Heart left ventricle (tissue), 16 donors: Measurements from ENCODE around the gene PHLPP1. TPM values are rescaled to one million over a fixed set of nuclear protein-coding genes. Genes with fewer than 3 reads are reported as not detected.
A peak's percentile ranks its signal among the peaks of the same experiment; 100 is the strongest.

Experiments
- ATAC-seq, 4 donors: fragments of 200-7000 bp; cut with Tn5 transposase; one replicate each; pipeline ENCODE4 v1.9.1; 2020 to 2022; ENCODE audit warnings: moderate library complexity in 4 of 4, mild to moderate bottlenecking in 3 of 4, moderate number of reproducible peaks in 1 of 4
- DNase-seq, 5 donors: peaks; one replicate each; pipeline ENCODE4 v3.0.0-alpha.2; 2020
- H3K27ac ChIP-seq, 12 donors: fragments of 200-600 bp; sonication (generic) in 4 of 12; one replicate each; pipeline versions ENCODE4 v1.5.0 to v1.8.0; 2016 to 2022; ENCODE audit warnings: mild to moderate bottlenecking in 2 of 12
- H3K27me3 ChIP-seq, 9 donors: fragments of 200-600 bp; sonication (generic) in 2 of 9; one replicate each; pipeline versions ENCODE4 v1.5.1 to v1.8.0; 2016 to 2022; ENCODE audit warnings: mild to moderate bottlenecking in 3 of 9
- H3K36me3 ChIP-seq, 9 donors: fragments of 200-600 bp; sonication (generic) in 2 of 9; one replicate each; pipeline versions ENCODE4 v1.5.0 to v1.8.0; 2018 to 2022; ENCODE audit warnings: mild to moderate bottlenecking in 2 of 9
- H3K4me1 ChIP-seq, 12 donors: fragments of 200-600 bp; sonication (generic) in 4 of 12; one replicate each; pipeline versions ENCODE4 v1.5.0 to v1.8.0; 2016 to 2022; ENCODE audit warnings: mild to moderate bottlenecking in 3 of 12
- H3K4me3 ChIP-seq, 12 donors: fragments of 200-600 bp; sonication (generic) in 4 of 12; one replicate each; pipeline versions ENCODE4 v1.5.0 to v1.8.0; 2017 to 2022; ENCODE audit warnings: mild to moderate bottlenecking in 9 of 12, moderate library complexity in 4 of 12
- H3K9me3 ChIP-seq, 12 donors: fragments of 200-600 bp; sonication (generic) in 4 of 12; one replicate each; pipeline versions ENCODE4 v1.5.0 to v1.8.0; 2016 to 2022; ENCODE audit warnings: mild to moderate bottlenecking in 1 of 12
- POLR2A ChIP-seq, 2 donors: fragments of 450-650 bp; IDR thresholded peaks; one replicate each; pipeline ENCODE4 v1.6.1; 2017; ENCODE audit warnings: antibody characterized with exemption in 2 of 2, mild to moderate bottlenecking in 2 of 2, moderate library complexity in 2 of 2
- WGBS, 4 donors: extraction: QIAGEN DNeasy Blood & Tissue Kit in 2 of 4; methylation state at CpG; one replicate each; pipeline versions ENCODE4 v1.1.5 to v1.1.7; 2013 to 2018; 5-methylcytosine and 5-hydroxymethylcytosine counted together
- intact Hi-C, 10 donors: fragments of 100-400 bp; cut with DNase I; formaldehyde crosslinking; loops; one replicate each; pipeline versions ENCODE4 v1.11.1 to v1.14.2; 2022
- polyA plus RNA-seq, 2 donors: library from polyadenylated mRNA; stranded (reverse); fragments of 200-250 nt; gene quantifications; one replicate each; pipeline ENCODE4 v1.2.3, GENCODE V29; 2013
- total RNA-seq, 9 donors: library from RNA; depleted of rRNA in 2 of 9; stranded (reverse); fragments of >200 nt in 2 of 9; fragmentation: NEBNext Ultra II Directional in 3 of 9; extraction: Animal tissue kit (Norgen Biotek cat#: 25700) in 3 of 9; gene quantifications; one replicate each; pipeline versions ENCODE4 v1.1.0 to v1.2.4, GENCODE V29; 2016 to 2023
- TF ChIP-seq, protein P1 (sequence below), 12 donors: fragments of 200-600 bp; sonication (generic) in 4 of 12; IDR thresholded peaks; one replicate each; pipeline versions ENCODE4 v1.5.0 to v1.8.0; 2018 to 2022; ENCODE audit warnings: antibody characterized with exemption in 12 of 12, mild to moderate bottlenecking in 5 of 12
- donor health status: ischemic (EF 13 %, LVEDD 7.1; RV severe dilation, severe dysfunction).
- donor health status: healthy with polysubstance abuse.
- donor health status: DM: no; HTN: yes; CAD: no.
- donor health status: DM: no; HTN: no; CAD: no.
- donor health status: ischemic (EF 25% LVEDD 6.9; RV normal size, moderate dysfunction).
- donor health status: ischemic (EF 25% LVEDD 5.7; RV mildly dilated, moderate dysfunction).
- donor health status: healthy.
- donor health status: DM: yes; HTN: yes; CAD: no.
- donor health status: ischemic (EF 35%, LVEDD 5.7; RV mildly dilated, moderate dysfunction).
- donor health status: nonischemic (EF 11% LVEDD 7.7; RV severe dilation, severe dysfunction).
- donor health status: DM: yes; HTN: yes; CAD: no.
- donor health status: PGD.
- donor health status: ischemic (EF 29% LVEDD 5.4; RV normal size, mild dysfunction).
- donor health status: nonischemic (EF 23%, LVEDD 6.1; RV moderate dilation, normal function).

The PHLPP1 gene
- total and polyA plus RNA-seq, 11 donors, result 1.7 to 11.1 (median 6.2) TPM

DNA sequence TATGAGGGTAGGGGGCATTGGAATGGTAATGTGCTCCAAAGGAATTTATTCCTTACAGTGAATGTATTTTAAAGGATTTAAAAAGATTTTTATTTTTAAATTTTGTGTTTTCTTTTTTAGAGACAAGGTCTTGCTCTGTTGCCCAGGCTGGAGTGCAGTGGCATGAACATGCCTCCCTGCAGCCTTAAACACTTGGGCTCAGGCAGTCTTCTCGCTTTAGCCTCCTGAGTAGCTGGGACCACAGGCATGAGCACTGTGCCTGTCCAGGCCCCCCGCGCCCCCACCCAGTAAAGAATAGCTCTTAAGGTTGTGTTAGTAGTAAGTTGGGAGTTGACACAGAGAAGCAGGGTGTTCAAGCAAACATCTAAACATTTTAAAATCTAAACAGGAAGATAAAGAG lies 36.6 kb downstream of the PHLPP1 start:
- Histone ChIP-seq H3K4me1 (peaks cover 0 to 28% (median 22%) of the 10 kb centered on the region in 12 donors), H3K27me3 (no peaks in the 10 kb centered on the region)
- 79 to 90% (median 88%) methylated on average over 3 of the region's 3 CpGs for WGBS, 4 donors

DNA sequence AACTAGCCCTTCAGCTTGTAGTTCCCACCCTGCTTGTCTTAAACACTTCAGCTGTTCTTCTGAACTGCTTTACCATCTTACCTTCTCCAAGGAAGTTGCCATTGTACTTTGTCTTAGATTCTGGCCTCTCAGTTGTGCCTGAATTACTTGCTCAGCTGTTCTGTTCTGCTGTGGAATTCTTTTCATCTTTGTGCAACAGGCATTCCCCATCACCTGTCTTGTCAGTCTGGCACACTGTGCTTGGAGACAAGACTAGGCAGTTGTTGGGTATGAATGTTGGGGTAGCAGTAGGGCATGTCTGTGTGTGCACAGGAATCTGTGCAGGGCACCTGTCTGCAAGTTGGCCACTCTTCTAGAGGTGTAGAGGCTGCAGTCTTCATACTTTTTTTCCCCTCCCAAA lies 38.7 kb downstream of the PHLPP1 start:
- ATAC-seq, result no peak
- no peak overlapping the region for H3K4me3 ChIP-seq
- no peaks in the 10 kb centered on the region for H3K27me3 ChIP-seq
- peaks cover 0 to 7% (median 0%) of the 10 kb centered on the region in 12 donors for H3K9me3 ChIP-seq
- H3K36me3 ChIP-seq, result no peaks in the 10 kb centered on the region
- intact Hi-C loops, result no loop called here
- peaks cover 0 to 34% (median 23%) of the 10 kb centered on the region in 12 donors for H3K4me1 ChIP-seq
- H3K27ac ChIP-seq, result no peak overlapping the region
- TF ChIP-seq, protein P1, sequence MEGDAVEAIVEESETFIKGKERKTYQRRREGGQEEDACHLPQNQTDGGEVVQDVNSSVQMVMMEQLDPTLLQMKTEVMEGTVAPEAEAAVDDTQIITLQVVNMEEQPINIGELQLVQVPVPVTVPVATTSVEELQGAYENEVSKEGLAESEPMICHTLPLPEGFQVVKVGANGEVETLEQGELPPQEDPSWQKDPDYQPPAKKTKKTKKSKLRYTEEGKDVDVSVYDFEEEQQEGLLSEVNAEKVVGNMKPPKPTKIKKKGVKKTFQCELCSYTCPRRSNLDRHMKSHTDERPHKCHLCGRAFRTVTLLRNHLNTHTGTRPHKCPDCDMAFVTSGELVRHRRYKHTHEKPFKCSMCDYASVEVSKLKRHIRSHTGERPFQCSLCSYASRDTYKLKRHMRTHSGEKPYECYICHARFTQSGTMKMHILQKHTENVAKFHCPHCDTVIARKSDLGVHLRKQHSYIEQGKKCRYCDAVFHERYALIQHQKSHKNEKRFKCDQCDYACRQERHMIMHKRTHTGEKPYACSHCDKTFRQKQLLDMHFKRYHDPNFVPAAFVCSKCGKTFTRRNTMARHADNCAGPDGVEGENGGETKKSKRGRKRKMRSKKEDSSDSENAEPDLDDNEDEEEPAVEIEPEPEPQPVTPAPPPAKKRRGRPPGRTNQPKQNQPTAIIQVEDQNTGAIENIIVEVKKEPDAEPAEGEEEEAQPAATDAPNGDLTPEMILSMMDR (IDR thresholded peaks at IDR 0.05), result no peak
- TF ChIP-seq POLR2A (IDR thresholded peaks at IDR 0.05), result no peak
- DNase-seq, result no peak

More for the DNA sequence above, 36.6 kb downstream of the PHLPP1 start:
- H3K27ac ChIP-seq, result peak overlapping the region in 4 of 12 donors; percentile 11 to 40 (median 22)
- H3K9me3 ChIP-seq, result peaks cover 0 to 7% (median 0%) of the 10 kb centered on the region in 12 donors
- intact Hi-C loops, result no loop called here
- ATAC-seq, result no peak
- TF ChIP-seq POLR2A (IDR thresholded peaks at IDR 0.05), result no peak
- TF ChIP-seq, protein P1 (IDR thresholded peaks at IDR 0.05), result no peak
- DNase-seq, result no peak
- H3K4me3 ChIP-seq, result no peak overlapping the region
- H3K36me3 ChIP-seq, result no peaks in the 10 kb centered on the region

DNA sequence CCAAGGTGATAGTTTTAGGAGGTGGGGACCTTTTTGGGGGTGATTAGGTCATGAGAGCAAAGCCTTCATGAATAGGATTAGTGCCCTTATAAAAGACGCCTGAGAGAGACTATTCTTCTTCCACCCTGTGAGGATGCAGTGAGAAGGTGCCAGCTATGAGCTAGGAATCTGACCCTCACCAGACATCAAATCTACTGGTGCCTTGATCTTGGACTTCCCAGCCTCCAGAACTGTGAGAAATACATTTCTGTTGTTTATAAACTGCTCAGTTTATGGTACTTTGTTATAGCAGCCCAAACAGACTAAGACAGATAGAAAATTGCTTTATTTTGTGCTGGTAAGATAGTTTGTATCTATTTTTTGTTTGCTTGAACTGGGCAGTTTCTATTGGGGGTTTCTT lies 40.1 kb downstream of the PHLPP1 start:
- intact Hi-C loops, result no loop called here
- H3K4me3 ChIP-seq, result no peak overlapping the region
- H3K36me3 ChIP-seq, result no peaks in the 10 kb centered on the region
- WGBS, 4 donors, result 90 to 100% (median 96%) methylated on average over 1 of the region's 1 CpG
- no peaks in the 10 kb centered on the region for H3K27me3 ChIP-seq
- DNase-seq (no peak), ATAC-seq (no peak)
- no peak overlapping the region for H3K27ac ChIP-seq
- H3K9me3 ChIP-seq, result peaks cover 0 to 7% (median 0%) of the 10 kb centered on the region in 12 donors
- TF ChIP-seq, protein P1 (IDR thresholded peaks at IDR 0.05), result no peak
- TF ChIP-seq POLR2A (IDR thresholded peaks at IDR 0.05), result no peak
- peaks cover 0 to 40% (median 20%) of the 10 kb centered on the region in 12 donors for H3K4me1 ChIP-seq

DNA sequence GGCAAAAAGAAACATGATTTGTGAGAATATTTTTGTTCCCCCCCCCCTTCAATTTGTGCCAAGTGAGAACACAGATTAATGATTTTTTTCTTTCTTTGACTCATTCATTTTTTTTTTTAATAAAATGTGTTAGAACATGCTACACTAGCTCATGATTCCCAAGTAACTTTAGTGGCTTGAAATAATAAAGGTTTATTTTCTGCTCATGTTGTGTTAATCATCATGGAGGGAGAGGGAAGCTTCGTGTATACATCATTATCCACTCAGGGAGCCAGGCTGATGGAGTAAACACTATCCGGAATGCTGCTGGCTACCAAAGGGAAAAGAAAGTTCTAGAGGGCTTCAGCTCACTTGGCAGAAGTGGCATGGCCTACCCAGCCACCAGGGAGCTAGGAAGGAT lies 40.6 kb downstream of the PHLPP1 start:
- WGBS, 4 donors, result 89 to 99% (median 97%) methylated on average over 2 of the region's 2 CpGs

More for the DNA sequence above, 40.6 kb downstream of the PHLPP1 start:
- ATAC-seq (no peak), DNase-seq (no peak)
- peaks cover 0 to 7% (median 0%) of the 10 kb centered on the region in 12 donors for H3K9me3 ChIP-seq
- H3K4me3 ChIP-seq, result no peak overlapping the region
- no peaks in the 10 kb centered on the region for H3K27me3 ChIP-seq
- H3K27ac ChIP-seq, result no peak overlapping the region
- no peak for TF ChIP-seq POLR2A (IDR thresholded peaks at IDR 0.05)
- TF ChIP-seq, protein P1 (IDR thresholded peaks at IDR 0.05), result no peak
- H3K36me3 ChIP-seq, result no peaks in the 10 kb centered on the region
- intact Hi-C loops, result no loop called here
- peaks cover 0 to 35% (median 15%) of the 10 kb centered on the region in 12 donors for H3K4me1 ChIP-seq
